Colonic mucosa (tissue), 4 donors: ENCODE results near the gene RAB11FIP2. TPM values are rescaled to one million over a fixed set of nuclear protein-coding genes. Genes with fewer than 3 reads are reported as not detected.

Experiments used
- DNase-seq: peaks from one replicate; pipeline ENCODE4 v3.0.0-alpha.2; 2020
- H3K27ac ChIP-seq: fragments of 200-600 bp; one replicate; pipeline ENCODE4 v1.8.0; 2021
- H3K27me3 ChIP-seq: fragments of 200-600 bp; one replicate; pipeline ENCODE4 v1.8.0; 2021
- H3K36me3 ChIP-seq: fragments of 200-600 bp; one replicate; pipeline ENCODE4 v1.8.0; 2021
- H3K4me1 ChIP-seq: fragments of 200-600 bp; one replicate; pipeline ENCODE4 v1.8.0; 2021; ENCODE audit warnings: mild to moderate bottlenecking
- H3K4me3 ChIP-seq: fragments of 200-600 bp; one replicate; pipeline ENCODE4 v1.8.0; 2021
- H3K9ac ChIP-seq, 2 donors: one replicate each; pipeline ENCODE4 v1.7.0; 2013; ENCODE audit warnings: control low read depth in 2 of 2, low read depth in 2 of 2, low read length in 2 of 2
- H3K9me3 ChIP-seq: fragments of 200-600 bp; one replicate; pipeline ENCODE4 v1.8.0; 2021
- CTCF ChIP-seq: fragments of 200-600 bp; IDR thresholded peaks from one replicate; pipeline ENCODE4 v1.8.0; 2022; ENCODE audit warnings: antibody characterized with exemption, mild to moderate bottlenecking
- intact Hi-C: fragments of 100-400 bp; cut with DNase I; formaldehyde crosslinking; loops from one replicate; pipeline ENCODE4 v1.14.1; 2022
- total RNA-seq, 2 donors: library from RNA; stranded (reverse); fragmentation: NEBNext Ultra II Directional in 1 of 2; extraction: Animal tissue kit (Norgen Biotek cat#: 25700) in 1 of 2; gene quantifications; one replicate each; pipeline ENCODE4 v1.2.1, GENCODE V29; 2021
- donor health status: healthy.
- donor health status: DM: no; HTN: no; CAD: no.
- donor health status: DM: no; HTN: no; CAD: no.

The RAB11FIP2 gene
- total RNA-seq, 2 donors from 2014 or later = 4.7 to 7.5 TPM

DNA sequence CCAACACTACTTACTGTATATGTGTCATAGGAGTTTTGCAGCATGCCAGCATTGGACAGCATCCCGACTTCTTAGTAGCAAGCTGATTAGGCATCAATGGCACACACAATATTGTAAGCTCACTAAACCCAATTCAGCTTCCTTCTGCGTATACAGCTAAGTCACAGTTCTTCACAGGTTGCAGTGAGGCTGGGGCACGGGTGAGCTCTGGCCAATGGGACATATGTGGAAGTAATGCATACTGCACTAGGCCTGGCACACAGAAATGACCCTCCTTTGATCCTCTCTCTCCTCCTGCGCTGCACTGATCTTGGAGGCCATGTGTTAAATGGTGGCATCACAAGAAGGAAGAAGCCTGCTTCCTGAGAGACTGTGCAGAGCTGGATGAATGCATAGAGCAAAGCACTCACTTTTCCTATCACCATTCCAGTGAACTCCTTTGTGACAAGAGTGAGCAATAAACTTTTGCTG, 11.9 kb downstream of the RAB11FIP2 start:
- Histone ChIP-seq H3K36me3 (no peaks in the 10 kb centered on the region), H3K4me1 (no peaks in the 10 kb centered on the region), H3K9me3 (no peaks in the 10 kb centered on the region), H3K9ac (no peak overlapping the region), H3K27ac (no peak overlapping the region), H3K4me3 (no peak overlapping the region), H3K27me3 (no peaks in the 10 kb centered on the region)
- no peak for DNase-seq
- intact Hi-C loops = no loop called here
- TF ChIP-seq CTCF = no peak

GRCh38 chr10:118033905-118034304, 12.8 kb downstream of the RAB11FIP2 start:
- H3K36me3 ChIP-seq = no peaks in the 10 kb centered on the region
- H3K4me1 ChIP-seq = no peaks in the 10 kb centered on the region
- no peaks in the 10 kb centered on the region for H3K9me3 ChIP-seq
- no peak overlapping the region for H3K27ac ChIP-seq
- H3K9ac ChIP-seq = no peak overlapping the region
- no peak for TF ChIP-seq CTCF
- no peak for DNase-seq
- no peaks in the 10 kb centered on the region for H3K27me3 ChIP-seq
- H3K4me3 ChIP-seq = no peak overlapping the region
- intact Hi-C loops = no loop called here

- Histone ChIP-seq H3K36me3 (no peaks in the 10 kb centered on the region), H3K9me3 (no peaks in the 10 kb centered on the region), H3K27me3 (no peaks in the 10 kb centered on the region), H3K4me3 (no peak overlapping the region), H3K27ac (no peak overlapping the region), H3K9ac (no peak overlapping the region), H3K4me1 (no peaks in the 10 kb centered on the region)
- intact Hi-C loops = no loop called here
- no peak for DNase-seq
- TF ChIP-seq CTCF = no peak
Measured at GRCh38 chr10:118032564-118032963, 14.2 kb downstream of the RAB11FIP2 start.

DNA sequence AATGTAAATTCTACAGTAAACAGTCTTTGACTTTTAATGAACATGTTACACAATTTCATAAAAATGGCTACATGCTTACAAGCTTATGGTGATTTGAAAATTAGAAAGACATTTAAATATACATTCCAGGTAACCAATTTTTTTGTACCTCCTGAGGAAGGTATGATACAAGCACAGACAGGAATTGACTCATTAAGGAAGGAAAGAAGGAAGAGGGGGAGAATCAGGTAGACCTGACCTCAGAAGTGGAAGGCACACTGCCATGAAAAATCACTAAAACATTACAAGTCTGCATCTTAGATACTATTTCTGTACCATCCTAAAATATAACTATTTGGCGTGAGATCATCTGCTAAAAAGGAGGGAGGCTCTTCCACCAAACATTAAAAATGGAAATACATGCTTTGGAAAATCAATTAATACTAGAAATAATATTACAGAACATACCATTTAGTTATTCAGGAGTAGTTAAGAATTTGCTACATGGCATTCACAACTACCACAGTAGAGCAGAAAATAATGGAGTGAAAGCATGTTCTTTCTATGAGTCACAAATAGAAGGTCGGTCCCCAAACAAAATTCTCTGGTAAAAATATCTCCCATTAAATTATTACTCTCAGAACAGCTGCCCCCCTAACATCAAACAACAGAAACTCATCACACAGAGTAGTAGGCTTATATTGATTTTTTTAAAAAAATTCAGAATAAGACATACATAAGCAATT, 15.2 kb downstream of the RAB11FIP2 start:
- no peak for TF ChIP-seq CTCF
- H3K4me3 ChIP-seq = no peak overlapping the region
- no peaks in the 10 kb centered on the region for H3K36me3 ChIP-seq
- no peaks in the 10 kb centered on the region for H3K27me3 ChIP-seq
- no peaks in the 10 kb centered on the region for H3K4me1 ChIP-seq
- no peak overlapping the region for H3K27ac ChIP-seq
- DNase-seq = no peak
- H3K9me3 ChIP-seq = no peaks in the 10 kb centered on the region
- intact Hi-C loops = no loop called here
- H3K9ac ChIP-seq = no peak overlapping the region

GRCh38 chr10:118028619-118029018, 18.1 kb downstream of the RAB11FIP2 start:
- no peaks in the 10 kb centered on the region for H3K27me3 ChIP-seq
- H3K36me3 ChIP-seq = no peaks in the 10 kb centered on the region
- no peak overlapping the region for H3K9ac ChIP-seq
- no peaks in the 10 kb centered on the region for H3K9me3 ChIP-seq
- intact Hi-C loops = no loop called here
- no peak for DNase-seq
- no peak for TF ChIP-seq CTCF
- H3K4me1 ChIP-seq = no peaks in the 10 kb centered on the region
- H3K27ac ChIP-seq = no peak overlapping the region
- H3K4me3 ChIP-seq = no peak overlapping the region
